Adrenal gland (tissue), 12 donors: Measurements from ENCODE around the gene RWDD4. TPM values are rescaled to one million over a fixed set of nuclear protein-coding genes. Genes with fewer than 3 reads are reported as not detected.

Experiments used
- DNase-seq, 7 donors: peaks; one replicate each; pipeline ENCODE4 v3.0.0-alpha.2; 2019 to 2020
- H3K27ac ChIP-seq, 5 donors: fragments of 200-600 bp; sonication (generic) in 4 of 5; 1 replicate in 3 of 5; 2 replicates in 2 of 5; pipeline versions ENCODE4 v1.5.1 to v1.8.0; 2016 to 2020; ENCODE audit warnings: mild to moderate bottlenecking in 1 of 5
- H3K27me3 ChIP-seq: fragments of 200-600 bp; 2 replicates; pipeline ENCODE4 v1.8.0; 2021
- H3K36me3 ChIP-seq, 2 donors: fragments of 200-600 bp; replicated peaks in 1 of 2; 1 replicate in 1 of 2; 2 replicates in 1 of 2; pipeline versions ENCODE4 v1.5.1 to v1.8.0; 2018 to 2022
- H3K4me1 ChIP-seq, 2 donors: fragments of 200-600 bp; replicated peaks in 1 of 2; 1 replicate in 1 of 2; 2 replicates in 1 of 2; pipeline versions ENCODE4 v1.5.1 to v1.8.0; 2018 to 2021
- H3K4me3 ChIP-seq, 4 donors: fragments of 200-600 bp; sonication (generic) in 3 of 4; one replicate each; pipeline ENCODE4 v1.5.1; 2016 to 2018
- H3K9me3 ChIP-seq, 3 donors: fragments of 200-600 bp; sonication (generic) in 1 of 3; replicated peaks in 1 of 3; 1 replicate in 2 of 3; 2 replicates in 1 of 3; pipeline versions ENCODE4 v1.5.1 to v1.8.0; 2016 to 2021
- CTCF ChIP-seq, 6 experiments: fragments of 450-650 bp in 4 of 6; fragments of 200-600 bp in 2 of 6; sonication (generic) in 1 of 6; IDR thresholded peaks; 1 replicate in 5 of 6; 2 replicates in 1 of 6; pipeline versions ENCODE4 v1.5.1 to v1.8.0; 2016 to 2021; ENCODE audit warnings: antibody characterized with exemption in 6 of 6, mild to moderate bottlenecking in 2 of 6, moderate library complexity in 1 of 6
- POLR2A ChIP-seq, 2 donors: fragments of 450-650 bp; IDR thresholded peaks; one replicate each; pipeline ENCODE4 v1.6.1; 2017; ENCODE audit warnings: antibody characterized with exemption in 2 of 2, mild to moderate bottlenecking in 2 of 2, moderate library complexity in 1 of 2
- WGBS, 4 donors: extraction: QIAGEN DNeasy Blood & Tissue Kit in 2 of 4; methylation state at CpG; one replicate each; pipeline versions ENCODE4 v1.1.5 to v1.1.7; 2013 to 2017; 5-methylcytosine and 5-hydroxymethylcytosine counted together
- intact Hi-C, 2 donors: fragments of 100-400 bp; cut with DNase I; formaldehyde crosslinking; loops; one replicate each; pipeline versions ENCODE4 v1.14.1 to v1.15.0; 2022 to 2023
- polyA plus RNA-seq, 3 donors: library from polyadenylated mRNA; stranded (reverse); fragments of 200-250 nt in 2 of 3; fragments of 350-450 nt in 1 of 3; fragmentation: Illumina TruSeq in 1 of 3; extraction: RNeasy Lipid Tissue Mini Kit (QIAGEN cat#74804) in 1 of 3; gene quantifications; one replicate each; pipeline ENCODE4 v1.2.3, GENCODE V29; 2013 to 2014
- total RNA-seq, 9 donors: library from RNA; depleted of rRNA in 4 of 9; stranded (reverse); fragments of >200 nt in 4 of 9; fragments of 120-200 nt in 1 of 9; fragmentation: NEBNext Ultra II Directional in 1 of 9; extraction: Animal tissue kit (Norgen Biotek cat#: 25700) in 1 of 9; gene quantifications; one replicate each; pipeline versions ENCODE4 v1.1.0 to v1.2.4, GENCODE V29; 2013 to 2023
- donor health status: healthy with polysubstance abuse.
- donor health status: Bipolar disorder and iron deficiency.
- donor health status: DM: yes; HTN: yes; CAD: no.
- donor health status: DM: no; HTN: no; CAD: no.
- donor health status: DM: no; HTN: no; CAD: no.
- donor health status: DM: yes; HTN: yes; CAD: no.

Gene RWDD4
- total and polyA plus RNA-seq, 12 donors, result 27.0 to 157 (median 58.7) TPM

DNA sequence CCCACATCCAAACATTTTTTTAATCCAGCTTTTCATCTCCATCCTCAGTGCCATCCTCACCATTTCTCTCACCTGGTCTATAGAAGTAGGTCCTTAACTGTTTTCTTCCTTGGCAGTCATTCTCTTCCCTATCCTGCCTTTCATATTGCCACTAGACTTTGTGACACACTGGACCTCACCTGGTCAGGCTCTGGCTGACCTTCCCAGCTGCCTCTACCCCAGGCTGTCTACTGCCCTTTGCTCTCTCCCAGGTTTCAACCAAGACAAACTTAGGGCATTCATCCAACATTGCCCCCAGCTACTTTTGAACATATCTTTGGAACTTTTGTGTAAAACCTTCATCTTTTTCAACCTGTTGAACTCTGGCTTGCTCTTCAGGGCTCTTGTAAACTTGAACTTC is 39.9 kb upstream of the RWDD4 start:
- no peak overlapping the region for H3K27ac ChIP-seq
- no peaks in the 10 kb centered on the region for H3K27me3 ChIP-seq
- TF ChIP-seq CTCF (IDR thresholded peaks at IDR 0.05), result no peak
- TF ChIP-seq POLR2A (IDR thresholded peaks at IDR 0.05), result no peak
- intact Hi-C loops, result no loop called here
- no peak for DNase-seq
- peaks cover 0 to 92% of the 10 kb centered on the region in 2 donors for H3K36me3 ChIP-seq
- no peaks in the 10 kb centered on the region for H3K4me1 ChIP-seq
- H3K9me3 ChIP-seq, result no peaks in the 10 kb centered on the region
- no peak overlapping the region for H3K4me3 ChIP-seq

- no peaks in the 10 kb centered on the region for H3K27me3 ChIP-seq
- H3K36me3 ChIP-seq, result peaks cover 0 to 71% of the 10 kb centered on the region in 2 donors
- intact Hi-C loops, result no loop called here
- no peak for TF ChIP-seq CTCF (IDR thresholded peaks at IDR 0.05)
- no peak for TF ChIP-seq POLR2A (IDR thresholded peaks at IDR 0.05)
- no peaks in the 10 kb centered on the region for H3K9me3 ChIP-seq
- no peaks in the 10 kb centered on the region for H3K4me1 ChIP-seq
- no peak for DNase-seq
- no peak overlapping the region for H3K27ac ChIP-seq
- no peak overlapping the region for H3K4me3 ChIP-seq
Measured at GRCh38 chr4:183691897-183692296, 32.9 kb upstream of the RWDD4 start.

DNA sequence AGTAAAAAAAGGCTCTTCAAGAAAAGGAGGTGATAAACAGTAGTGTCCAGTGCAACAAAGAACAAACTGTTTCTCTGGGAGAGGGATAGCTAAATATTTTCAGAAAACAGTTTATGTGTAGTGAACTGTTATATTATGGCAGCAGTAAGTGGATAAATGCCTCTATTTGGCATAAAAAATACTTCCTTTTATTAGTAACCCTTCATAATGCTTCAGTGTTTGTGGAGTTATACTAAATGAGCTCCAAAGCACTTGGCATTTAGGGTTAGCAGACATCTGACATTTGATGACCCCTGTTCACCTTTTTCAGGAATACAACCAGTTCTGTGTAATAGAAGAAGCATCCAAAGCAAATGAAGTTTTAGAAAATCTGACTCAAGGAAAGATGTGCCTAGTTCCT is 32.0 kb upstream of the RWDD4 start:
- DNase-seq, result no peak
- no peaks in the 10 kb centered on the region for H3K4me1 ChIP-seq
- H3K27me3 ChIP-seq, result no peaks in the 10 kb centered on the region
- TF ChIP-seq CTCF (IDR thresholded peaks at IDR 0.05) (no peak), POLR2A (IDR thresholded peaks at IDR 0.05) (no peak)
- no peak overlapping the region for H3K4me3 ChIP-seq
- no peak overlapping the region for H3K27ac ChIP-seq
- H3K9me3 ChIP-seq, result no peaks in the 10 kb centered on the region
- peaks cover 0 to 71% of the 10 kb centered on the region in 2 donors for H3K36me3 ChIP-seq
- intact Hi-C loops, result no loop called here

DNA sequence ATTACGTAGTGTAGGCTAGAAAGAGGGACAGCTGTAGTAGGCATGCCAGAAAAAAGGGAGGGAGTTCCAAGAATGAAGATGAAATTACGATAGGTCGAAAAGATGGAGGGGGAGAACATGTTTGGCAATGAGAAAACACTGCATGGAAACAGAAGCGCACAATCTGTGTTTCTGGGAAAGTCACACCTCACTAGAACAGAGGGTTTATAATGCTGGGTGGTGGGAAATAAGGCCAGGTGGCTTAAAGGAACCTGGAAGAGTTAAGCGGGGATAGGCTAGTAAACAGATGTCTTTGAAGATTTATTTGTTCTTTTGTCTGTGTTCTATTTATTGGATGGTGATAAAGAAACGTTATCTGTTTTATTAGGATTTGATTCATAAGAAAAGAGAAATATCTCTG is 29.2 kb upstream of the RWDD4 start:
- H3K27me3 ChIP-seq, result no peaks in the 10 kb centered on the region
- intact Hi-C loops, result no loop called here
- no peaks in the 10 kb centered on the region for H3K4me1 ChIP-seq
- peaks cover 0 to 68% of the 10 kb centered on the region in 2 donors for H3K36me3 ChIP-seq
- H3K4me3 ChIP-seq, result no peak overlapping the region
- H3K27ac ChIP-seq, result no peak overlapping the region
- 63 to 81% (median 73%) methylated on average over 6 of the region's 6 CpGs for WGBS, 4 donors
- no peak for DNase-seq
- TF ChIP-seq POLR2A (IDR thresholded peaks at IDR 0.05), result no peak
- TF ChIP-seq CTCF (IDR thresholded peaks at IDR 0.05), result no peak
- H3K9me3 ChIP-seq, result no peaks in the 10 kb centered on the region
